Measurements from ENCODE around the gene RASA3. TPM values are rescaled to one million over a fixed set of nuclear protein-coding genes. Genes with fewer than 3 reads are reported as not detected.

RASA3 gene
- total and polyA plus RNA-seq, 11 donors: 4.8 to 24.2 (median 9.7) TPM

DNA sequence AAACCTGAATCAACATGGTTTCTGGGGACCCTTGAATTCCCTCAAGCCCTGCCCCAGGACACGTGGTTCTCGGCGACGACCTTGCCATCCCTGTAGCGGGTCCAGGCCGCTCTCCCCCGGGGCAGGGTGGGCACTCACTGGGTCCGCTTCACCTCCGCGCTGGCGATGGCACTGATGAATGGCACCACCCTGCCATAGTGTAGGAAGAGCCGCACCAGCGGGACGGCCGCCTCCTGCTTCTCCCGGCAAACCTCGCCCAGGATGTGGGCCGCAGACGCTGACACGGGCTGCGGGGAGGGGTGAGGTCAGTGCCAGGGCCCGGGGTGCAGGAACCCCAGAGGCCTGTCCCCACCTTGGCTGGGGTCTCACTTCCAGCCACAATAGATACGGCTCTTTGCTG lies 114.5 kb downstream of the RASA3 start:
- no peak for ATAC-seq
- TF ChIP-seq POLR2A (IDR thresholded peaks at IDR 0.05): no peak
- TF ChIP-seq CTCF (IDR thresholded peaks at IDR 0.05): no peak
- WGBS, 4 donors: 94 to 97% (median 95%) methylated on average over 23 of the region's 23 CpGs
- DNase-seq: peak in 1 of 5 donors; percentile 27
- no peaks in the 10 kb centered on the region for H3K9me3 ChIP-seq
- intact Hi-C loops (cut with DNase I): no loop called here
- H3K4me3 ChIP-seq: no peak overlapping the region
- H3K4me1 ChIP-seq: peaks cover 0 to 7% (median 0%) of the 10 kb centered on the region in 12 donors
- H3K27me3 ChIP-seq: no peaks in the 10 kb centered on the region
- H3K36me3 ChIP-seq: peaks cover 0 to 89% (median 40%) of the 10 kb centered on the region in 9 donors
- no peak overlapping the region for H3K27ac ChIP-seq

- no peak overlapping the region for H3K4me3 ChIP-seq
- H3K4me1 ChIP-seq: peaks cover 0 to 7% (median 0%) of the 10 kb centered on the region in 12 donors
- H3K27ac ChIP-seq: no peak overlapping the region
- H3K27me3 ChIP-seq: no peaks in the 10 kb centered on the region
- H3K36me3 ChIP-seq: peaks cover 0 to 82% (median 39%) of the 10 kb centered on the region in 9 donors
- no peaks in the 10 kb centered on the region for H3K9me3 ChIP-seq
- intact Hi-C loops (cut with DNase I): no loop called here
- 86 to 92% (median 90%) methylated on average over 25 to 29 of the region's 29 CpGs for WGBS, 4 donors
- TF ChIP-seq POLR2A (IDR thresholded peaks at IDR 0.05): no peak
- peak in 1 of 12 donors; percentile 12 for TF ChIP-seq CTCF (IDR thresholded peaks at IDR 0.05)
- DNase-seq (peak in 2 of 5 donors; percentile 20 to 25), ATAC-seq (no peak)
Measured at GRCh38 chr13:114017028-114017630, 115.3 kb downstream of the RASA3 start.

GRCh38 chr13:114016321-114017027 lies 115.9 kb downstream of the RASA3 start:
- TF ChIP-seq POLR2A (IDR thresholded peaks at IDR 0.05) (no peak), CTCF (IDR thresholded peaks at IDR 0.05) (no peak)
- H3K4me1 ChIP-seq: peaks cover 0 to 7% (median 0%) of the 10 kb centered on the region in 12 donors
- H3K27ac ChIP-seq: no peak overlapping the region
- no peak overlapping the region for H3K4me3 ChIP-seq
- 91 to 96% (median 95%) methylated on average over 30 of the region's 30 CpGs for WGBS, 4 donors
- H3K36me3 ChIP-seq: peaks cover 0 to 81% (median 43%) of the 10 kb centered on the region in 9 donors
- H3K27me3 ChIP-seq: no peaks in the 10 kb centered on the region
- no peaks in the 10 kb centered on the region for H3K9me3 ChIP-seq
- DNase-seq: peak in 2 of 5 donors; percentile 21 to 34
- ATAC-seq: no peak
- intact Hi-C loops (cut with DNase I): no loop called here

DNA sequence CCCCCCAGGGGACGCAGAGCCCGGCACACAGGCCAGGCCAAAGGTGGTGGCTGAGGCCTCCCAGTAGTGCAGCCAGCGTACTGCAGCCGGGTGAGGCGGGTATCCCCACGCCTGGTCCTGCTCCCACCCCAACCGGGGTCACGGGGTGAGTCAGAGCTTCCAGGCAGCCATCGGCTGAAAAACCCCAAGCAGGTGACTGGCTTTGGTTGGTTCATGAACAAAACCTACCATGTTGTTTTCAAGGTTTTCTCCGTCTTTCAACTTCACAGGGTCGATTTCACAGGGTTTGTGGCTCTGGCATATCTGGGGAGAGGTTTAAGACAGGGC lies 116.5 kb downstream of the RASA3 start:
- whole genome bisulfite sequencing, 4 donors: 79 to 90% (median 83%) methylated on average over 11 of the region's 11 CpGs
- H3K4me1 ChIP-seq: peaks cover 0 to 7% (median 0%) of the 10 kb centered on the region in 12 donors
- no peaks in the 10 kb centered on the region for H3K9me3 ChIP-seq
- DNase-seq (no peak), ATAC-seq (peak in 2 of 4 donors; percentile 24)
- H3K27ac ChIP-seq: no peak overlapping the region
- peaks cover 0 to 81% (median 45%) of the 10 kb centered on the region in 9 donors for H3K36me3 ChIP-seq
- intact Hi-C loops (cut with DNase I): no loop called here
- no peaks in the 10 kb centered on the region for H3K27me3 ChIP-seq
- no peak for TF ChIP-seq POLR2A (IDR thresholded peaks at IDR 0.05)
- TF ChIP-seq CTCF (IDR thresholded peaks at IDR 0.05): no peak
- H3K4me3 ChIP-seq: no peak overlapping the region
